Activated CD8-positive, alpha-beta memory T cell treated with anti-CD3 and anti-CD28 coated beads, Interleukin-2, amount 50 U/mL, for 4 hours (primary cell): ENCODE results near the gene OR51B4.

Experiments used
- DNase-seq: peaks from one replicate; pipeline ENCODE4 v3.0.0-alpha.2; 2020

Gene OR51B4

GRCh38 chr11:5293028-5293427 is 8.7 kb downstream of the OR51B4 start:
- DNase-seq: no peak

GRCh38 chr11:5291207-5291838 is 10.4 kb downstream of the OR51B4 start:
- no peak for DNase-seq

- no peak for DNase-seq
These were observed 11.6 kb downstream of the OR51B4 start for GRCh38 chr11:5290106-5290505.

- no peak for DNase-seq
These were observed 12.1 kb downstream of the OR51B4 start for GRCh38 chr11:5289696-5290095.

- DNase-seq: no peak
These were observed 12.7 kb downstream of the OR51B4 start for GRCh38 chr11:5288906-5289550.

- DNase-seq: no peak
These were observed 13.4 kb downstream of the OR51B4 start for GRCh38 chr11:5288108-5288905.

- no peak for DNase-seq
These were observed 14.8 kb downstream of the OR51B4 start for GRCh38 chr11:5286901-5287300.

- DNase-seq: no peak
These were observed 15.4 kb downstream of the OR51B4 start for GRCh38 chr11:5286351-5286750.

GRCh38 chr11:5285703-5286340 is 15.9 kb downstream of the OR51B4 start:
- DNase-seq: no peak

GRCh38 chr11:5284637-5285036 is 17.1 kb downstream of the OR51B4 start:
- DNase-seq: no peak

- no peak for DNase-seq
These were observed 17.9 kb downstream of the OR51B4 start for GRCh38 chr11:5283882-5284281.

- DNase-seq: no peak
These were observed 18.7 kb downstream of the OR51B4 start for GRCh38 chr11:5283086-5283485.

- DNase-seq: no peak
These were observed 19.1 kb downstream of the OR51B4 start for GRCh38 chr11:5282628-5283027.

- DNase-seq: no peak
These were observed 20.1 kb downstream of the OR51B4 start for GRCh38 chr11:5281596-5281995.

GRCh38 chr11:5280582-5281102 is 21.1 kb downstream of the OR51B4 start:
- no peak for DNase-seq

- no peak for DNase-seq
These were observed 22.2 kb downstream of the OR51B4 start for GRCh38 chr11:5279471-5280090.

GRCh38 chr11:5277807-5278382 is 23.9 kb downstream of the OR51B4 start:
- no peak for DNase-seq

GRCh38 chr11:5276697-5277096 is 25.0 kb downstream of the OR51B4 start:
- DNase-seq: no peak

- no peak for DNase-seq
These were observed 26.2 kb downstream of the OR51B4 start for GRCh38 chr11:5275369-5276110.

GRCh38 chr11:5274395-5274794 is 27.4 kb downstream of the OR51B4 start:
- no peak for DNase-seq

- DNase-seq: no peak
These were observed 29.2 kb downstream of the OR51B4 start for GRCh38 chr11:5272395-5273017.
